Lower lobe of right lung (tissue), 2 donors: ENCODE results near the gene RSRC2. TPM values are rescaled to one million over a fixed set of nuclear protein-coding genes. Genes with fewer than 3 reads are reported as not detected.
"Not testable (repeated sequence)": the region's sequence is repeated elsewhere in the genome, so short reads cannot be mapped to it uniquely, and the experiment has no call there.

ENCODE experiments used
- ATAC-seq, 2 donors: fragments of 200-7000 bp; cut with Tn5 transposase; one replicate each; pipeline ENCODE4 v1.9.1; 2020 to 2022; ENCODE audit warnings: mild to moderate bottlenecking in 2 of 2, moderate library complexity in 2 of 2
- DNase-seq: peaks from one replicate; pipeline ENCODE4 v3.0.0-alpha.2; 2020
- H3K27ac ChIP-seq: fragments of 200-600 bp; one replicate; pipeline ENCODE4 v1.8.0; 2022
- H3K27me3 ChIP-seq: fragments of 200-600 bp; one replicate; pipeline ENCODE4 v1.8.0; 2022; ENCODE audit warnings: low read depth
- H3K36me3 ChIP-seq: fragments of 200-600 bp; one replicate; pipeline ENCODE4 v1.8.0; 2022; ENCODE audit warnings: mild to moderate bottlenecking
- H3K4me1 ChIP-seq: fragments of 200-600 bp; one replicate; pipeline ENCODE4 v1.8.0; 2022
- H3K4me3 ChIP-seq: fragments of 200-600 bp; one replicate; pipeline ENCODE4 v1.8.0; 2022; ENCODE audit warnings: mild to moderate bottlenecking
- H3K9me3 ChIP-seq: fragments of 200-600 bp; one replicate; pipeline ENCODE4 v1.8.0; 2022
- intact Hi-C: fragments of 100-400 bp; cut with DNase I; formaldehyde crosslinking; loops from one replicate; pipeline ENCODE4 v1.11.0; 2022
- total RNA-seq: library from RNA; stranded (reverse); fragmentation: NEBNext Ultra II Directional; extraction: Animal tissue kit (Norgen Biotek cat#: 25700); gene quantifications from one replicate; pipeline ENCODE4 v1.2.1, GENCODE V29; 2021
- TF ChIP-seq, protein P1 (sequence below): fragments of 200-600 bp; IDR thresholded peaks from one replicate; pipeline ENCODE4 v1.8.0; 2022; ENCODE audit warnings: antibody characterized with exemption, mild to moderate bottlenecking
- donor health status: DM: no; HTN: yes; CAD: no; lungs with severe emphysema.

The RSRC2 gene
- total RNA-seq, 1 donor from 2014 or later = 59.1 TPM

- peak; percentile 40 to 49 for ATAC-seq
- TF ChIP-seq, protein P1, sequence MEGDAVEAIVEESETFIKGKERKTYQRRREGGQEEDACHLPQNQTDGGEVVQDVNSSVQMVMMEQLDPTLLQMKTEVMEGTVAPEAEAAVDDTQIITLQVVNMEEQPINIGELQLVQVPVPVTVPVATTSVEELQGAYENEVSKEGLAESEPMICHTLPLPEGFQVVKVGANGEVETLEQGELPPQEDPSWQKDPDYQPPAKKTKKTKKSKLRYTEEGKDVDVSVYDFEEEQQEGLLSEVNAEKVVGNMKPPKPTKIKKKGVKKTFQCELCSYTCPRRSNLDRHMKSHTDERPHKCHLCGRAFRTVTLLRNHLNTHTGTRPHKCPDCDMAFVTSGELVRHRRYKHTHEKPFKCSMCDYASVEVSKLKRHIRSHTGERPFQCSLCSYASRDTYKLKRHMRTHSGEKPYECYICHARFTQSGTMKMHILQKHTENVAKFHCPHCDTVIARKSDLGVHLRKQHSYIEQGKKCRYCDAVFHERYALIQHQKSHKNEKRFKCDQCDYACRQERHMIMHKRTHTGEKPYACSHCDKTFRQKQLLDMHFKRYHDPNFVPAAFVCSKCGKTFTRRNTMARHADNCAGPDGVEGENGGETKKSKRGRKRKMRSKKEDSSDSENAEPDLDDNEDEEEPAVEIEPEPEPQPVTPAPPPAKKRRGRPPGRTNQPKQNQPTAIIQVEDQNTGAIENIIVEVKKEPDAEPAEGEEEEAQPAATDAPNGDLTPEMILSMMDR = no peak
- Histone ChIP-seq H3K27me3 (no peaks in the 10 kb centered on the region), H3K4me3 (no peak overlapping the region), H3K4me1 (peaks cover 16% of the 10 kb centered on the region), H3K36me3 (peaks cover 100% of the 10 kb centered on the region), H3K27ac (no peak overlapping the region), H3K9me3 (no peaks in the 10 kb centered on the region)
- no peak for DNase-seq
- intact Hi-C loops = no loop called here
Measured at GRCh38 chr12:122517877-122518276, 8.9 kb downstream of the RSRC2 start.

DNA sequence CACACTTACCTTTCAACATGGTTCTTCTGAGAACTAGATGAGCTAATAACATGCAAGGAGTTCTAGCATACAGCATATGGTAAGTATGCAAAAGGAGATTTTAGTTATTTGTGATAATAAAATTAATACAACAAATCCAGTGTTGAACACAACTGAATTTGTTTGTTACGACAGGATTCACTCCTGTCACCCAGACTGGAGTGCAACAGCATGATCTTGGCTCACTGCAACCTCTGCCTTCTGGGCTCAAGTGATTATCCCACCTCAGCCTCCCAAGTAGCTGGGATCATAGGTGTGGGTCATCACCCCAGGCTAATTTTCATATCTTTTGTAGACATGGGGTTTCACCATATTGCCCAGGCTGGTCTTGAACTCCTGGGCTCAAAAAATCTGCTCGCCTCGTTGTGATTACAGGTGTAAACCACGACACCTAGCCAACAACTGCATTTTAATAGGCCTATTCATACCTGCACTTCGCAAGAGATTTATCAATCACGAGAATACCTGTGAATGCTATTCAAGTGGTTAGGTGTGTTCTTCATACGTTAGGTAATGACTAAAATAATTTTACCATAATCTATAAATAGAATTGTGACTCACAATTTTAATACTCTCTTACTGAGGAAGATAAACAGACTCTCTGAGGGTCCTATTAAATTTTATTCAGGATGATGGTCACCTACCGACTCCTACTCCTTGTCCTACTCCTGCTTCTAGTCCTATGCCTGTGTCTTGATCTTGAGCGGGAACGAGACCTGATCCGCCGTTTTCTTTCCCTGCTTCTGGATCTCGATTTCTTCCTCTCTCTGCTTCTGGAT, 10.0 kb downstream of the RSRC2 start:
- no peak overlapping the region for H3K27ac ChIP-seq
- ATAC-seq (no peak), DNase-seq (no peak)
- TF ChIP-seq, protein P1 = no peak
- peaks cover 100% of the 10 kb centered on the region for H3K36me3 ChIP-seq
- H3K4me1 ChIP-seq = peaks cover 4% of the 10 kb centered on the region
- no peaks in the 10 kb centered on the region for H3K9me3 ChIP-seq
- no peaks in the 10 kb centered on the region for H3K27me3 ChIP-seq
- intact Hi-C loops = no loop called here
- no peak overlapping the region for H3K4me3 ChIP-seq

DNA sequence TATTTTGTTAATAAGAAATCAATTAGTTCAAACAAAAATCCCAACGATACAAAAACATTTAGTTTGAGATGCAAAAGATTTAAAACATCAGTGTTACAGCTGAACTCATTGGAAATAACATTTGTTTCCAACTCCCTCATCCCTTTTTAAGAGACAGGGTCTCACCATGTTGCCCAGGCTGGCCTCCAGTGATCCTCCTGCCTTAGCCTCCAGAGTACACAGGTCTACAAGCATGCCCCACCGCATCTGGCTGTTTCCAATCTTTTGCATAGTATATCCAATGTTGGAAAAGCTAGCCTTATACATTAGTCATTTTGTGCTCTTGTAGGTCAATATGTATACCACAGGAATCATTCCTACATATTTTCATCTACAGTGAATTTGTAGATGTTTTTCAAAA, 11.5 kb downstream of the RSRC2 start:
- ATAC-seq (no peak), DNase-seq (no peak)
- no peaks in the 10 kb centered on the region for H3K27me3 ChIP-seq
- H3K4me1 ChIP-seq = no peaks in the 10 kb centered on the region
- H3K27ac ChIP-seq = no peak overlapping the region
- H3K9me3 ChIP-seq = no peaks in the 10 kb centered on the region
- TF ChIP-seq, protein P1 = no peak
- H3K36me3 ChIP-seq = peaks cover 100% of the 10 kb centered on the region
- no peak overlapping the region for H3K4me3 ChIP-seq
- intact Hi-C loops = no loop called here

DNA sequence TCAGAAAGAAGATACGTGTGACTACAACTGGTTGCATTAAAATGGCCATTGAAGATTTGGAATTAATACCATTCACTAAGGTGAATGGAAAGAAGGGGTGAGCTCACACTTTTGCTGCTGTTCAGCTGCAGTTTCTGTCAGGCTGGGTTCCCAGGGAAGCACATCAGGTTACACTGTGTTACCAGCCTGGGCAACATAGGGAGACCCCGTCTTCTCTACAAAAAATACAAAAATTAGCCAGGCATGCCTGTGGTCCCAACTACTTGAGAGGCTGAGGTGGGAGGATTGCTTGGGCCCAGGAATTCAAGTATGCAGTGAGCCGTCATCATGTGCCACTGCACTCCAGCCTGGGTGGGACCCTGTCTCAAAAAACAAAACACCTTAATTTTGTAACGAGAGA, 13.1 kb downstream of the RSRC2 start:
- Histone ChIP-seq H3K4me1 (no peaks in the 10 kb centered on the region), H3K4me3 (no peak overlapping the region), H3K9me3 (no peaks in the 10 kb centered on the region), H3K27me3 (no peaks in the 10 kb centered on the region), H3K36me3 (peaks cover 100% of the 10 kb centered on the region), H3K27ac (no peak overlapping the region)
- intact Hi-C loops = no loop called here
- TF ChIP-seq, protein P1 = no peak
- no peak for ATAC-seq
- DNase-seq = no peak

DNA sequence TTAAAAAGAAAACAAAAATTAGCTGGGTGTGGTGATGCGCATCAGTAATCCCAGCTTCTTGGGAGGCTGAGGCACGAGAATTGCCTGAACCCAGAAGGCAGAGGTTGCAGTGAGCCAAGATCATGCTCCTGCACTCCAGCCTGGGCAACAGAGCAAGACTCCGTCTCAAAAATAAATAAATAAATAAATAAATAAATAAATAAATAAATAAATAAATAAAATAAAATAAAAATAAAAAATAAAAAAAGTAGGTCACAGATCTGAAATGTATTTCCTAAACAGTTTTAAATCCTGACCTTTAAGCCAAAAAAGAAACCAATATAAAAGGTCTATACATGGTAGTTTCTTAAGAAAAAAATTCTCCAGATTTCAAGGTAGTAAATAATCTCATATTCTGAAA, 13.7 kb downstream of the RSRC2 start:
- intact Hi-C loops, H3K4me3 ChIP-seq, H3K9me3 ChIP-seq, H3K27ac ChIP-seq, H3K27me3 ChIP-seq, H3K4me1 ChIP-seq, ATAC-seq, DNase-seq: not testable (repeated sequence)
- H3K36me3 ChIP-seq = peaks cover 100% of the 10 kb centered on the region

DNA sequence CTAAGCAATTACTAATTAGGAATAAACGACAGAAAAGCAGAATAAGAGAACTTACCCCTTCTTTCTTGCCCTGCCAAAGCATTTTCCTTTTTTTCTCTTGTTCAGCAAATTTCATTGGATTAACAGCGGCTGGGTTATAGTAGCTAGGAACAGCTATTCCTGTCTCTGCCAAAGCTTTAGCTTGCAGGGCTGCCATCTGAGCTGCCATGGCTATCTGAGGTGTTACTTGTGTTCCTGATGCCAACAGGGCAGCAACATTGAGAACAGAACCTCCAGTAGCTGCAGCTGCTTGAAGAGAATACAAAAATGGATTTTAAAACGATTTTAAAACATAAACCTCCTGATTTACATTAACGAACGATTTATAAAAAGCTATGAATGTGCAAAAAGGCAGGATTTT, 18.6 kb downstream of the RSRC2 start:
- H3K4me1 ChIP-seq = no peaks in the 10 kb centered on the region
- no peak for DNase-seq
- TF ChIP-seq, protein P1 = no peak
- no peaks in the 10 kb centered on the region for H3K9me3 ChIP-seq
- H3K4me3 ChIP-seq = no peak overlapping the region
- ATAC-seq = no peak
- intact Hi-C loops = no loop called here
- no peak overlapping the region for H3K27ac ChIP-seq
- no peaks in the 10 kb centered on the region for H3K27me3 ChIP-seq
- peaks cover 100% of the 10 kb centered on the region for H3K36me3 ChIP-seq
